Fibroblast of gingiva (primary cell): Measurements from ENCODE around the gene PIP4K2A.
A peak's percentile ranks its signal among the peaks of the same experiment; 100 is the strongest.
"Not testable (repeated sequence)": the region's sequence is repeated elsewhere in the genome, so short reads cannot be mapped to it uniquely, and the experiment has no call there.

ENCODE experiments used
- DNase-seq: peaks from one replicate; pipeline ENCODE4 v3.0.0-alpha.2; 2011; ENCODE audit warnings: low read depth

The PIP4K2A gene

DNA sequence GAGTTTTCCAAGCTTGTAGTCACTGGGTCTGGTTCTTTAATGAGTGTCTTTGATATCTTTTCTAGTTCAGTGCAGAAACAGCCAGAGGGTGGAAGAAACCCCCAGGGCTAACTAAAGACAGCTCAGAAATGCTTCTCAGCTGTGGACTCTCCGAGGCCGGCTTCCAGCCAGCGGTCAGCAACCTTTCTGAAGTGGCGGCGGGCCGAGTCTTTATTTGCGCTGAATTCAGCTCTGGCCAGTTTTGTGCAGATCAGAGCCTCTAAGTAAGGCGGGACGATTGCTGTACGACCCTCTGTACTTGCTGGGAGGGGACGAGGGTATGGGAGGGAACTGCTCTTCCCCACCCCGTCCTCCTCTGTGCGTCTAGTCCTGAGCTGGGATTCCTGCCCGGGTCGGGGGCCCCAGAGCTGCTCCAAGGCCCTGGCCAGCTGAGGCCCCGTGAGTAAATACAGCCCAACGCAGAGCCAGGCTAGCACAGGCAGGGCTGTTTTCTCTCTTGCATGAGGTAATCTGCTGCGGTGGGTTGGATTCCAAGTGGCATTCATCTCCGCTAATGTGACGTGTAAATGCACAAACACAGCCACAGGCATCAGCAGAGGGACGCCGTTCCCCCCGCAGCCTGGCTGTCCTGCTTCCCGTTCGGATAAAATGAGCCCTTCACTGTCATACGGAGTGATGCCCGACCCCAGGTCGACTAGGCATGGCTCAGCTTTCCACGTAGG is 159.8 kb downstream of the PIP4K2A start:
- peak; percentile 66 for DNase-seq

DNA sequence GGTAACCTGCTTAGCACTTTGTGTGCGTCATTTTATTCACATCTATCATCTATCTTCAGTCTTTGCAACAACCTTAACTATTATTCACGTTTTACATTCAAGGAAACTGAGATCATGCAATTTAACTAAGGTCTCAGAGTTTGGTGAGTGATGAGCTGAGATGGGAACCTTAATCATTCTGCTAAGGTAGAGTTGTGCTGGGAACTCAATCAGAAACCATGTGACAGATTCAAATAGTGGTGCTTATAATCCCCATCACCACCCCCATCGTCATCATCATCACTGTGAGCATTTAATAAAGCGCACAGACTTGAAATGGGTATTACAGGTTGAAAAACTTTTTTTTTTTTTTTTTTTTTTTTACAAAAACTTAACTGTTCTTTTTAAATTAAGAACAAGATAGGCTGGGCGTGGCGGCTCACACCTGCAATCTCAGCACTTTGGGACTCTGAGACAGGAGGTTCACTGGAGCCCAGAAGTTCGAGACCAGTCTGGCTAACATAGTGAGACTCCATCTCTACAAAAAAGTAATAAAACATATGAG is 160.9 kb downstream of the PIP4K2A start:
- DNase-seq: no peak

DNA sequence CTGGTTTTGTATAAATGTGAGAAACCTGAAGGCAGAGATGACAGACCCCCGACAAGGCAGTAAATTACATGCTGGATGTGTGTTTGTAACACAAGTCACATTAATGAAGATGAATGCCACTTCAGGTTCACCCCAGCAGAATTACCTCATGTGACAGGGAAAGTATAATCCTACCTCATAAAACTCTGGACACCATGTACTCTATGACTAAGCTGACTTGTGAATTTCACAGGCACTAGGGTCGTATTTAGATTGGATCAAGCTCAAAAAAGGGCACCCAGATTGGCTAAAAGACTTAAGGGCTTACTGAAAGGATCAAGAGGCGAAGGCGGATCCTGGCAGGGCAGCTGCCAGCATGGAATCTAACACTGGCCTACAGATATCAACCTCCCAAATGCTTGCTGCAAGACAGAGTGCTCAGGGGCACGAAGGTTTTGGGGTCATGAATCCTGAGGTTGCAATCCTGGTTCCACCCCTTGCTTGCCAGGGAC is 161.4 kb downstream of the PIP4K2A start:
- DNase-seq: peak; percentile 63

DNA sequence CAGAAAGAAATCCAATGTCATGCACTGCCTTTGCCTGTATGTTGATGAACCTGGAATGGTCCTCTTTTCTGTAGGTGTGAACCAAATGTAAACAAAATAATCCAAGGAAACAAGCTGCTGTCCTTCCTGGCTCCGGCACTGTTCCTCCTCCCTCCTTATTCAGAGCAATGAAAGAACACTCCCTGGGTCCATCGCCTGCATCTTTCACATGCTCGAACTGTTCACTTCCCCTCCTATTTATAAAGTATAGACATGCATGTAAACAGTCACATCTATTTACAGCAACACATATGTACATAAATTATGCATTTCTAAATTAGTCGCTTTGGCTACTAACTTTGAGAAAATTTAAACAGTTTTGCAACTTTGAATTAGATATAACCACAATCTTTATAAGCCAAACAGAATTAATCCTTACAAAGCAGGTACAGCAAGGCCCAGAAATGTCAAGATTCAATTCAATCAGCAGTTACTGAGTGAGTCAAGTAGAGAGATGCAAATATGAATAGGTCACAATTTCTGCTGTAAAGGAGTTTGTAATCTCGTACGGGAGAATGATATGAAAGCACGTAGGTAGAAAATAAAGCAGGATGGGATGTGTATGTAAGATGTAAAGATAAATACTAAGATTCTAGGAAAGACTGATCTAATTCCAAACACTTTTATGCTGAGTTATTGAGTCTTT is 162.6 kb downstream of the PIP4K2A start:
- no peak for DNase-seq

DNA sequence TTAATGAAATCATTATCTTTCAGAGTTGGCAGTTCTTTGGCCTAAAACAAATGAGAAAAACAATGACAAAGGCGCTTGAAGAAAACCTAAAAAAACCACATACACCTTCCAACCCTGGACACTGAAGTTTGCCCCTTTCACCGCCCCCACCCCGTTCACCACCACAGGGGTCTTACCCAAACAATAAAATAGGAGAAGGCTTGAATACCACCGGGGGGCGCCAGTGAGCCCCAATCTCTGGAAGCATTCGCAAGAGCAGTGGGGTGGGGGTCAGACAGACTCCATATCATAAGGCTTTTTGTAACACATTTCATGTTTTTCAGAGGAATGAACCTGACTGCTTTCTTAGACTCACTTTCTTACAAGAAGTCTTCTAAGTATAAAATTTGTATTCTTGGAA is 163.6 kb downstream of the PIP4K2A start:
- DNase-seq: no peak

DNA sequence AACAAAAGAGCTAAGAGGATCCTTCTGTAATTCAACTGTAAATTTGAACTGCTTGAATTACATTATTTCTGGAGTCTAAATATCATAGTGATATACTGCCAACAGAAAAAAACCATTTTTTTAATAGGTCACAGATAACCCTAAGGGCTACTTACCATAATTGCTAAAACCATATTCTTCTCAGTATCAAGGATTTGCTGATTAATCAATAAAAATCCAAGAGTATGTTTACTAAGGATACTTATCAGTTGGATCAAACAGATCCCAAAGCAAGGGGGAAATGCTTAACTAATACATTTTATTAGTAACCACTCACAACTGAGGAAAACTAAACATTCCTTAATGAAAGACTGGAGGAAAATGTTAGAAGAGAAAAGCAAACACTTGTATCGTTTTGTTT is 166.0 kb downstream of the PIP4K2A start:
- no peak for DNase-seq

DNA sequence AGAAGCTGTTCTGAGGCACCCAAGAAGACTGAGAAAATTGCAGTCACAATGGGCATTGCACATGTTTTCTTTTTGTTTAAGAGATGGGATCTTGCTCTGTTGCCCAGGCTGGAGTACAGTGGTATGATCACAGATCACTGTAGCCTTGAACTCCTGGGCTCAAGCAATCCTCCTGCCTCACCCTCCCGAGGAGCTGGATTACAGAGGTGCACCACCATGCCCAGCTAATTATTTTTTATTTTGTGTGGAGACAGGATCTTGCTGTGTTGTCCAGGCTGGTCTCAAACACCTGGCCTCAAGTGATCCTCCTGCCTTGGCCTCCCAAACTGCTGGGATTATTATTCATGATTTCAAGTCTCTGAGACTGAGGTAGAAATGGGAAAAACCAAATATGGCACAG is 168.7 kb downstream of the PIP4K2A start:
- no peak for DNase-seq

DNA sequence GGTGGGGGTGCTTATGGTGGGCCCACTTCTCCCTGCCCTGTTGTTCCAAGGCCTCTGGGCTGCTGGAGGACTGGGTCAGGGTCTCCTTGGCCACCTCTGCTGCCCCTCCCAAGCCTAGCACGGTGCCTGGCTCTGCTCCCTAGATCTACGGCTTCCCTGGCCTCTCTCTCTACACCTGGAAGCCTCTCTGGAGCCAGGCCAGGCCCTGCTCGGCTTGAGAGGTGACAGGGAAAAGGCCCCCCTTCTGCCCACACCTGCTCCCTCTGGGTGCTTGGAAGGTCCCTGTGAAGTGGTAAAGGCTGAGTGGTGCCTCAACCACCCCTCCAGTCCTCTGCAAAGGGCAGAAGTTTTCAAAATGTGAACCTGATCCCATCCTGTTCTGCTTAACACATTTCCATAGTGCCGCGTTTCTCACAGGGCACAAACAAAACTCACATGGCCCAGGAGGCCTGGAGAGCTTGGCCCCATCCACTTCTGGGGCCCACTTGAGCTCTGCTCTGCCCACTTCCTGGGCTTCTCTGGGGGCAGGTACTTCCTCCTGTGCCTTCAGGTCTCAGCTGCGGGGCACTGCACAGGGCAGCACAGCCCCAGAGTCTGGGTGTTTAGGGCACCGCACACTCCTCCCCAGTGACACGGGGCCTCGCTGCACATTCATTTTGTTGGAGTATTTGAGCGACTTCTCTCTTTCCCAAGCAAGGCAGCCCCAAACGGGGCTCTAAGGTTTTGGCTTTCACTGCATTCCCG is 169.9 kb downstream of the PIP4K2A start:
- DNase-seq: no peak

DNA sequence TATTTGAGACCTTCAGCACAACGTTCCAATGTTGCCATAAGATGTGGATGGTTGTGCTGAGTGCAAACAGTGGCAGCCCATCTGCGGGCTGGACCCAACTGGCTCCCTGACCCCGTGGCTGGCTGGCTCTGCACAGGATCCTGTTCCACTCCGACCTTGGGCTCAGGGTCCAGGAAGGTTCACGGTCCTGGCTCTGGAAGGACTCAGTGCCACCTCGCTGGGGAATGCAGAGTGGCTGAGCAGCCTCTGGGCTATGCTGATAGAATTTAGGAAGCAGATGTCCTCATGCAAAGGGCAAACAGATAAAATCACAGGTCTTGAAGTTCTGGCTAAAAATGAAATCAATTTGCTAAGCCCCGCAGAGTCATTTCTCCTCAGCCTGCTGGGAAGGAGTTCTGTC is 171.6 kb downstream of the PIP4K2A start:
- no peak for DNase-seq

DNA sequence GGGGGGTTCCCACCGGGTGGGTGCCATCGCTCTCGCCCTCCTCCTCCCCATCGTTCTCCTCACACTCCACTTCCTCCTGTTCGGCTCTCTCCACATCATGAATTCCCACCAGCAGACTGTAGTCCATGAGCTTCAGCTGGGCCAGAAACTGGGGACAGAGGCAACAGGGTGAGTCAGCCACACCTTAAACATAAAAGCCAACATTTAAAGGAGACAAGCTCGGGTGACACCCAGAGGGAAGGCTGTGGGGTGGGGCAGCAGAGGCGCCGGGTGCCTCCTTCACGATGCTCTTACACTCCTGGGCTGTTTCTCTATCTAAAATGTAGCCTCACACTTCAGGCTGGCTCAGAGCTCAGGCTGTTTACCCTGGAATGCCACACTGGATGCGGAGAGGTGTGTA is 172.5 kb downstream of the PIP4K2A start:
- no peak for DNase-seq

DNA sequence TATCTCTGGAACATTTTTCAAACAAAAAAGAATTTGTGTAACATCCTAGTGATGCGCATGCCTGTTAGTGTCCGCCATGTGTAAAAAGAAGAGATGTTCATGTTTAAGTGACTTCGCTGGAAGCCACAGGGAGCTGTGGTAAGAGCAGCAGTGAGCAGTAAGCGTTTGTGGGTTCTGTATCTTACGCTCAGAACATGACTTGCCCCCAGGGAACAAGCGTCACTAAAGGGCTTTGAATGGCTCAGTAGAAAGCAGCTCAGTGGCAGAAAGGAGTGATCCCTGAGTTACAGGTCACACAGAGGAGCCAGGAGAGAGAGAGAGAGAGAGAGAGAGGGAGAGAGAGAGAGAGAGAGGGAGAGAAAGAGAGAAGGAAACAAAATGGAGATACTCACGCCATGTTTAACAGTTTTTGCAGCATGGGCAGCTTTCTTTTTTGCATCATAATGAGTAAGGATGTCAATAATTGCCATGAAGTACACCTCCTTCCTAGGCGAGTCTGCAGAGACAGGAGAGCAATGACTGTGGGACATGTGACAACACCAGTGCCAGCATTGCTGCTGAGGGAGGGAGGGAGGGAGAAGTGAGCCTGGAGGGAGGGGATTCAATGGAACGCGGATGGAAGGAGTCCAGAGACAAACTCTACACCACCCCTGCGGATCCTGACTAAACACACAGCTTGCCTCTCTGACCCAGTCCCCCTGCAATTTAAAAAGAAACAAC is 174.6 kb downstream of the PIP4K2A start:
- DNase-seq: no peak

DNA sequence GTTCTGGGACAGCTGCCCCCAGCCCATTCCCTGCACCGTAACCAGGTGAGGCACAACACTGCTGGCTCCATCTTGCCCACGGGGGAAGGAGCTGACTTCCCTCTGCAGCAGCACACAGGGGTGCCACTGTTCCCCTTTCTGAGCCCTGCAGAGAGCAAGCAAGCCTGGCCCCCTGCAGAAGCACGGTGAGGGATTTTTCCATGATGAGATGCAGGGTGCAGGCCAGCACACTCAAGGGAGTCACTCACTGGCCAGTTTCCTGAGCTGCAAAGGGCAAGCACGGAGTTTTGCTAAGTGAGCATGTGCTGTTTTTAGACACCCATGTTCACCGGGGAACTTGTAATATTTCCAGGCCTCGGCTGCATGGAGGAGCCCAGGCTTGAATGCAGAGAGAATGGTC is 176.6 kb downstream of the PIP4K2A start:
- no peak for DNase-seq

DNA sequence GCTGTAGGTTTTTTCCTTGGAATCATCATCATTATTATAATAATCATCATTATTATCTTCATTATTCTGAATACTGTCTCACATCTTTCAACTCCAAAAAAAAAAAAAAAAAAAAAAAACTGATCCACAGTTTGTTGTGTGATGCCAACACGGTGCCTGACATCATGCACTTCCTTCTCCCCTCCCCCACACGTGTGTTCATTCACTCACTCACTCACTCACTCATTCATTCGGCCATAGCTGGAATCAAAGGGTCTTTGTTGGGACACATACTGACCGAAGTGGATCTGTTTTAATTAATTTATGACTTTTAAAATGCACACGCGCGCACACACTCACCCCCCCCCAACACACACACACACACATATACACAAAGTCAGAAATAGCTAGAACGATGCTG is 177.8 kb downstream of the PIP4K2A start:
- no peak for DNase-seq

DNA sequence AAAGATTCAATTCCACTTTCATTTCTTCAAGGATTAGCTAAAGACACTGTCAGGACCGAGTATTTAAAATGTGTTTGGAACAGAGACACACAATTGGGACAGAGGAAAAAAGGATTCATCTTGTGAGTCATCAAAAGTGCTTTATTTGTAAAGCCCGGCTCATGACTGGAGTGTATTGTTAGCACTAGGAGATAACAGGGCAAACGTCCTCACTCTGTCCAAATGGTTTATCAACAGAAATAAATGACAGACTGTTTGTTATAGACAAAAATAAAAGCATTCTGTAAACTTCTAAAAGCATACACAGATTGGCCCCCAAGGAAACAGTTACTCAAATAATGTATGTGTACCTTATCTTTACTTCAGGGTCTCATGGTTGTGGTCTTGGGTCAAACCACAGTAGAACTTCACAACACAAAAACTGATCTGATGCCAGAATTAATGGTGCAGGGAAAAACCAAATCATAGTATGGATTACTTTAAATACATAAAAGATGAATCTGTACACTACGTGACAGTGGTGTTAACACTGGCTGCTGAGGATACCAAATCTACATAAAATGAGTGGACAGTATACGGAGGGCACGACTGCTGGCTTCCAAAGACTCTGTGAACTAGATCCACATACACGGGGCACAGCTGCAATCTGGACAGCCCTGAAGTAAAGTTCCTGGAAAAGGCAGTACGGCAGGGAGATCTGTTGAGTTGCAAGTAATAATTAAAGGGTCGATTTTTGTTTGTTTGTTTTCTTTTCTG is 179.4 kb downstream of the PIP4K2A start:
- no peak for DNase-seq

DNA sequence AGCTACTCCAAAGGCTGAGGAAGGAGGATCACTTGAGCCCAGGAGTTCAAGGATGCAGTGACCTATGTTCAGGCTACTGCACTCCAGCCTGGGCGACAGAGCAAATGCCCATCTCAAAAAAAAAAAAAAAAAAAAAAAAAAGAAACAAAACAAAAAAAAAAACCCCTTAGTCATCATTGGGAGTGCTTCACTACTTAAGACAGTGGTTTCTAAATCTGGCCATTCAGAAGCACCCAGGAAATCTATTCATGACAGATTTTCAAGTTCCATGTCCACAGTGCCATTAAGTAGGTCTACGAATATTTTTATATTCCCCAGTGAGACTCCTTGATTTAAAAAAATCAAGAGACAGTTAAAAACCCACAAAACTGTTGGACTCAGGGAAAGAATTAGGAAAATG is 182.9 kb downstream of the PIP4K2A start:
- no peak for DNase-seq

DNA sequence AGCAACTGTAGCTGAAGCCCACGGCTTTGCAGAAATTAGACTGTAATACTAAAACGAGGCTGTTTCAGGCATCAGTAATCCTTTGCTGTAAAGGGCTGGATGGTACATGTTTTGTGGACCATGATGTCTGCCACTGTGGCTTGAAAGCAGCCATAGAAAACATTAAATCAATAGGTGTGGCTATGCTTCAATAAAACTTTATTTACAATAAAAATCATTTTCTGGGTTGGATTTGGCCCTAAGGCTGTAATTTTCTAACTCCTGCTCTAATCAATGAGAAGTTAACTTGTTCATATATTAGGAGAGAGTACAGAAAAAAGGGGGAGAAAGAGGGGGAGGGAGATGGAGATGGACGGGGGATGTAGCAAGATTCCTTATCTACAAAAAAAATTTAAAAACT is 183.4 kb downstream of the PIP4K2A start:
- DNase-seq: no peak

DNA sequence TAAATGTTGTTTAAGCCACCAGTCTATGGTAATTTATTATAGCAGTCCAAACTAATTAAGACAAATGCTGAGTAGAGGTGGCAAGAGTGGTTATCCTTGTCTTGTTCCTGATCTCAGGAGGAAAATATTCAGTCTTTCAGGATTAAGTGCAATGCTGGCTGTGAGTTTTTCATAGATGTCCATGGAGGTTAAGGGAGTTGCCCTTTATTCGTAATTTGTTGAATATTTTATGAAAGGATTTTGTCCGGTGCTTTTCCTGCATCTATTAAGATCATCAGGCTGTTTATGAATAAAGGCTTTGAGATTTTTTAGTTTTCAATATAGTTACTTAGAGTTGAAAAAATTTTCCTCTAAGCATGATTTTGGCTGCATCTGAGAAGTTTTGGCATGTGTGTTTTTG is 186.9 kb downstream of the PIP4K2A start:
- DNase-seq: no peak

DNA sequence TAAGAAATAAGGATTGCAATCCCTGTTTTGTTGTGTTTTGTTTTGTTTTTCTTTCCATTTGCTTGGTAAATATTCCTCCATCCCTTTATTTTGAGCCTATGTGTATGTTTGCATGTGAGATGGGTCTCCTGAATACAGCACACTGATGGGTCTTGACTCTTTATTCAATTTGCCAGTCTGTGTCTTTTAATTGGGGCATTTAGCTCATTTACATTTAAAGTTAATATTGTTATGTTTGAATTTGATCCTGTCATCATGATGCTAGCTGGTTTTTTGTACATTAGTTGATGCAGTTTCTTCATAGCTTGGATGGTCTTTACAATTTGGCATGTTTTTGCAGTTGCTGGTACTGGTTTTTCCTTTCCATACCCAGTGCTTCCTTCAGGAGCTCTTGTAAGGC is 190.0 kb downstream of the PIP4K2A start:
- DNase-seq: not testable (repeated sequence)

DNA sequence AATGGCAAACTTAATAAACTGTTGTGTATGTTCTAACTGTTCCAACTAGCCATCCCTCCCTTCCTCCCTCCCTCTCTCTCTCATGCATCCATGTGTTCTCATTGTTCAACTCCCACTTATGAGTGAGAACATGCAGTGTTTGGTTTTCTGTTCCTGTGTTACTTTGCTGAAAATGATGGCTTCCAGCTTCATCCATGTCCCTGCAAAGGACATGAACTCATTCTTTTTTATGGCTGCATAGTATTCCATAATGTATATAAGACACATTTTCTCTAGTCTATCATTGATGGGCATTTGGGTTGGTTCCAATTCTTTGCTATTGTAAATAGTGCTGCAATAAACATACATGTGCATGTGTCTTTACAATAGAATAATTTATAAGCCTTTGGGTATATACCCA is 193.7 kb downstream of the PIP4K2A start:
- DNase-seq: not testable (repeated sequence)

DNA sequence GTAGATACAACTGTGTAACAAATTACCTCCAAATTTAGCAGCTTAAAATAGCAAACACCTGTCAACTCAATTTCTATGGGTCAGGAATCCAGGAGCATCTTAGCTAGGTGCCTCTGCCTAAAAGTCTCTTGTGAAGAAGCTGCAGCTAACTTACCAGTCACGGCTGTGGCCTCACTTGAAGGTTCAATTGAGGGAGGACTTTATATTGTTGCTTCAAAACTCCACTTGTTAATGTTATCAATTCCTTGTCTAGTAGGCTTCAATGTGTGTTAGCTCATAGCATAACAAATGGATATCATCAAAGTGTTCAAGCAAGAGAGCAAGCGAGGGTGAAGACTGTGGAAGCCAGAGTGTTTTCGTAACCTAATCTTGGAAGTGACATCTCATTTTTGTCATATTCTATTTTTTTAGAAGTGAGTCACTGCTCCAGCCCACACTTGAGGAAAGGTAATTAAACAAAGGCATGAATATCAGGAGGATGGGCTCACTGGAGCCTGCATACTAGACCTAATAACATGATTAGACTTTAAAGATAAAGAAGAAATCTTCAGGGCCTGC is 196.1 kb downstream of the PIP4K2A start:
- DNase-seq: no peak

DNA sequence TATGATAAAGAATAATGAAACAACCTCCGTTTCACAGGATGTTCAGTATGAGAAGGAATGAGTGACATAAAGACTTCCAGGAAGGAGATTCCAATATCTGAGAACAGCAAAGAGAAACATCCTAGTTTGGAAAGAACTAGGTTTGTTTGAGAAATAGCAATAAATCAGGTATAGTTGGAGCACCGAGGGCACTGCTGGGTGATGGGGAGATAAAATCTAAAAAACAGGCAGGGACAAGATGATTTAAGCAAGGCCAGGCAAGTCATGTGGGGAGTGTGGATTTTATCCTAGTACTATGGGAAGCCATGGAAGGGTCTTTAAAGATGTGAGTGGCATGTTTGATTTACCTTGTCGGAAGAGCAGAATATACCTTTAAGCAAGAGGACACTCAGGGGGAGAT is 199.4 kb downstream of the PIP4K2A start:
- DNase-seq: no peak
